ENCODE results near the gene TCP11L1.
"Not testable (repeated sequence)": the region's sequence is repeated elsewhere in the genome, so short reads cannot be mapped to it uniquely, and the experiment has no call there.

Gene TCP11L1

GRCh38 chr11:33021937-33022336 is 17.4 kb upstream of the TCP11L1 start:
- no peak overlapping the region for H3K27ac ChIP-seq
- no peak for DNase-seq (ENCODE audit: low read depth, low spot score)
- TF ChIP-seq FOXP2 (optimal IDR thresholded peaks at IDR 0.05; ENCODE audit: control extremely low read depth, extremely low read length, insufficient read depth), result no peak
- TF ChIP-seq POLR2AphosphoS5 (IDR thresholded peaks at IDR 0.05; ENCODE audit: borderline replicate concordance, low read depth, low read length), result no peak
- no peak for TF ChIP-seq EZH2 (IDR thresholded peaks at IDR 0.05)
- H3K36me3 ChIP-seq (ENCODE audit: insufficient read depth, low read length), result no peaks in the 10 kb centered on the region
- no peaks in the 10 kb centered on the region for H3K9me3 ChIP-seq (ENCODE audit: low read depth, low read length)
- no peak overlapping the region for H3K4me3 ChIP-seq
- H3K9ac ChIP-seq (ENCODE audit: insufficient read length), result no peak overlapping the region

- no peak overlapping the region for H3K4me3 ChIP-seq
- TF ChIP-seq FOXP2 (optimal IDR thresholded peaks at IDR 0.05; ENCODE audit: control extremely low read depth, extremely low read length, insufficient read depth) (no peak), EZH2 (IDR thresholded peaks at IDR 0.05) (no peak), POLR2AphosphoS5 (IDR thresholded peaks at IDR 0.05; ENCODE audit: borderline replicate concordance, low read depth, low read length) (no peak)
Measured at GRCh38 chr11:33025339-33025722, 14.0 kb upstream of the TCP11L1 start.

GRCh38 chr11:33027233-33027632 is 12.1 kb upstream of the TCP11L1 start:
- H3K36me3 ChIP-seq (ENCODE audit: insufficient read depth, low read length), result no peaks in the 10 kb centered on the region
- no peak overlapping the region for H3K27ac ChIP-seq
- no peak for DNase-seq (ENCODE audit: low read depth, low spot score)
- TF ChIP-seq POLR2AphosphoS5 (IDR thresholded peaks at IDR 0.05; ENCODE audit: borderline replicate concordance, low read depth, low read length) (no peak), FOXP2 (optimal IDR thresholded peaks at IDR 0.05; ENCODE audit: control extremely low read depth, extremely low read length, insufficient read depth) (no peak), EZH2 (IDR thresholded peaks at IDR 0.05) (no peak)
- no peaks in the 10 kb centered on the region for H3K9me3 ChIP-seq (ENCODE audit: low read depth, low read length)
- H3K9ac ChIP-seq (ENCODE audit: insufficient read length), result no peak overlapping the region
- no peak overlapping the region for H3K4me3 ChIP-seq

More at GRCh38 chr11:33025339-33025722, 14.0 kb upstream of the TCP11L1 start:
- Histone ChIP-seq H3K9ac (ENCODE audit: insufficient read length) (no peak overlapping the region), H3K9me3 (ENCODE audit: low read depth, low read length) (no peaks in the 10 kb centered on the region), H3K36me3 (ENCODE audit: insufficient read depth, low read length) (no peaks in the 10 kb centered on the region), H3K27ac (no peak overlapping the region)
- DNase-seq (ENCODE audit: low read depth, low spot score), result no peak

GRCh38 chr11:33027846-33028536 is 11.4 kb upstream of the TCP11L1 start:
- H3K4me3 ChIP-seq, result no peak overlapping the region
- no peak for TF ChIP-seq POLR2AphosphoS5 (IDR thresholded peaks at IDR 0.05; ENCODE audit: borderline replicate concordance, low read depth, low read length)
- TF ChIP-seq FOXP2 (optimal IDR thresholded peaks at IDR 0.05; ENCODE audit: control extremely low read depth, extremely low read length, insufficient read depth), result no peak
- no peak for TF ChIP-seq EZH2 (IDR thresholded peaks at IDR 0.05)
- no peak for DNase-seq (ENCODE audit: low read depth, low spot score)
- H3K9ac ChIP-seq (ENCODE audit: insufficient read length), result no peak overlapping the region
- H3K9me3 ChIP-seq (ENCODE audit: low read depth, low read length), result no peaks in the 10 kb centered on the region
- H3K27ac ChIP-seq, result no peak overlapping the region
- no peaks in the 10 kb centered on the region for H3K36me3 ChIP-seq (ENCODE audit: insufficient read depth, low read length)

GRCh38 chr11:33028537-33028914 is 10.8 kb upstream of the TCP11L1 start:
- Histone ChIP-seq H3K9me3 (ENCODE audit: low read depth, low read length) (no peaks in the 10 kb centered on the region), H3K4me3 (no peak overlapping the region), H3K27ac (no peak overlapping the region), H3K36me3 (ENCODE audit: insufficient read depth, low read length) (no peaks in the 10 kb centered on the region), H3K9ac (ENCODE audit: insufficient read length) (no peak overlapping the region)
- no peak for DNase-seq (ENCODE audit: low read depth, low spot score)
- TF ChIP-seq EZH2 (IDR thresholded peaks at IDR 0.05) (no peak), POLR2AphosphoS5 (IDR thresholded peaks at IDR 0.05; ENCODE audit: borderline replicate concordance, low read depth, low read length) (no peak), FOXP2 (optimal IDR thresholded peaks at IDR 0.05; ENCODE audit: control extremely low read depth, extremely low read length, insufficient read depth) (no peak)

- DNase-seq (ENCODE audit: low read depth, low spot score); H3K36me3 ChIP-seq (ENCODE audit: insufficient read depth, low read length); H3K9me3 ChIP-seq (ENCODE audit: low read depth, low read length); H3K4me3 ChIP-seq; H3K9ac ChIP-seq (ENCODE audit: insufficient read length); H3K27ac ChIP-seq: not testable (repeated sequence)
Measured at GRCh38 chr11:33029218-33029617, 10.2 kb upstream of the TCP11L1 start.

GRCh38 chr11:33033493-33033892 is 5.9 kb upstream of the TCP11L1 start:
- H3K9me3 ChIP-seq (ENCODE audit: low read depth, low read length), result no peaks in the 10 kb centered on the region
- H3K9ac ChIP-seq (ENCODE audit: insufficient read length), result no peak overlapping the region
- H3K27ac ChIP-seq, result no peak overlapping the region
- H3K36me3 ChIP-seq (ENCODE audit: insufficient read depth, low read length), result no peaks in the 10 kb centered on the region
- TF ChIP-seq POLR2AphosphoS5 (IDR thresholded peaks at IDR 0.05; ENCODE audit: borderline replicate concordance, low read depth, low read length) (no peak), EZH2 (IDR thresholded peaks at IDR 0.05) (no peak), FOXP2 (optimal IDR thresholded peaks at IDR 0.05; ENCODE audit: control extremely low read depth, extremely low read length, insufficient read depth) (no peak)
- no peak for DNase-seq (ENCODE audit: low read depth, low spot score)
- no peak overlapping the region for H3K4me3 ChIP-seq

GRCh38 chr11:33035011-33035410 is 4.4 kb upstream of the TCP11L1 start:
- DNase-seq (ENCODE audit: low read depth, low spot score), result no peak
- H3K36me3 ChIP-seq (ENCODE audit: insufficient read depth, low read length), result no peaks in the 10 kb centered on the region
- TF ChIP-seq FOXP2 (optimal IDR thresholded peaks at IDR 0.05; ENCODE audit: control extremely low read depth, extremely low read length, insufficient read depth), result no peak
- TF ChIP-seq EZH2 (IDR thresholded peaks at IDR 0.05), result no peak
- no peak for TF ChIP-seq POLR2AphosphoS5 (IDR thresholded peaks at IDR 0.05; ENCODE audit: borderline replicate concordance, low read depth, low read length)
- H3K4me3 ChIP-seq, result no peak overlapping the region
- no peak overlapping the region for H3K9ac ChIP-seq (ENCODE audit: insufficient read length)
- no peaks in the 10 kb centered on the region for H3K9me3 ChIP-seq (ENCODE audit: low read depth, low read length)
- H3K27ac ChIP-seq, result no peak overlapping the region

All from SK-N-MC (cell line).